Epidermal melanocyte (primary cell): ENCODE measurements around the gene MUC13.
"Not testable (repeated sequence)": the region's sequence is repeated elsewhere in the genome, so short reads cannot be mapped to it uniquely, and the experiment has no call there.

ENCODE experiments used
- DNase-seq: peaks from one replicate; pipeline ENCODE4 v3.0.0; 2011; ENCODE audit warnings: low spot score; ENCODE audit not compliant: insufficient read length

MUC13 gene, protein sequence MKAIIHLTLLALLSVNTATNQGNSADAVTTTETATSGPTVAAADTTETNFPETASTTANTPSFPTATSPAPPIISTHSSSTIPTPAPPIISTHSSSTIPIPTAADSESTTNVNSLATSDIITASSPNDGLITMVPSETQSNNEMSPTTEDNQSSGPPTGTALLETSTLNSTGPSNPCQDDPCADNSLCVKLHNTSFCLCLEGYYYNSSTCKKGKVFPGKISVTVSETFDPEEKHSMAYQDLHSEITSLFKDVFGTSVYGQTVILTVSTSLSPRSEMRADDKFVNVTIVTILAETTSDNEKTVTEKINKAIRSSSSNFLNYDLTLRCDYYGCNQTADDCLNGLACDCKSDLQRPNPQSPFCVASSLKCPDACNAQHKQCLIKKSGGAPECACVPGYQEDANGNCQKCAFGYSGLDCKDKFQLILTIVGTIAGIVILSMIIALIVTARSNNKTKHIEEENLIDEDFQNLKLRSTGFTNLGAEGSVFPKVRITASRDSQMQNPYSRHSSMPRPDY

GRCh38 chr3:124934577-124934976 lies at the start of gene MUC13:
Gene MUC13, minus strand, starts transcription at chr3:124934751. Its CDS starts 39 bp downstream, at chr3:124934712.
- DNase-seq: no peak

- no peak for DNase-seq
Observed at GRCh38 chr3:124982855-124983254, 48.3 kb upstream of the MUC13 start.

GRCh38 chr3:124981472-124981871 lies 46.9 kb upstream of the MUC13 start:
- no peak for DNase-seq

GRCh38 chr3:124978627-124979026 lies 44.1 kb upstream of the MUC13 start:
- no peak for DNase-seq

- no peak for DNase-seq
Observed at GRCh38 chr3:124976383-124976782, 41.8 kb upstream of the MUC13 start.

DNA sequence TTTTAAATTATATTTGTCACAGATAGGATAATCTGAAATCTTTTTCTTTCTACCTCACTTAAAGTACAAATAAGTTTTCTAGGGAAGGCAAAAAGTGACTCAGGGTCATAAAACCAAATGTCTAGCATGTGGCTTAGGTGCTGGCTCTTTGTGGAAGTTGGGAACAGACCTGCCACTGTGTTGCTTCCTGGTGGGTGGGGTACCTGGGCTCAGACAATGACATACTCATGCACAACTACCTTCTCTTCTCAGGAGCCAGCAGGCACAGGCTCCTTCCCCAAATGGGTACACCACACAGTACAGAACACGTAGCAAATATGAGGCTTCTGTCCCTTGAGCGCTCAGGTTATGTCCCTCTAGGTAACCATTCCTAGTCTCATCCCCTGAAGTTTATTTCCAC lies 40.1 kb upstream of the MUC13 start:
- no peak for DNase-seq

GRCh38 chr3:124973290-124973689 lies 38.7 kb upstream of the MUC13 start:
- no peak for DNase-seq

DNA sequence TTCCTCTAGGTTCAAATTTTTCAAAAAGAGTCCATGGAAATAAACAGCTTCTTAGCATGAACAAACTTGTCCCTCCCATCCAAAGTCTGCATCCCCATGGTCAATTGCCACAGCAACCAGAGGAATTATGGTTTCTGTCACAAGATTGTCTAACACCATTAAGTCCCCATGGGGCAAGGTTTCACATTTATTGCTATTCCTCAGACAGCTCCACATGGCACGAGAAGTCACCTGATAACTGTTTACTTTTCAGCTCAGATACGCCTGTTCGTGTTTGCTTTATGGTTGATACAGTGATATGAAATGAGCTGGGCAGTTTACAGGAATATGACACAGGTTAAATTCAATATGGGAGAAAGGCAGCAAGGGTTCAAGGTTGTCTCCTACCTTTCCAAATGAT lies 37.9 kb upstream of the MUC13 start:
- no peak for DNase-seq

GRCh38 chr3:124969963-124970722 lies 35.6 kb upstream of the MUC13 start:
- no peak for DNase-seq

DNA sequence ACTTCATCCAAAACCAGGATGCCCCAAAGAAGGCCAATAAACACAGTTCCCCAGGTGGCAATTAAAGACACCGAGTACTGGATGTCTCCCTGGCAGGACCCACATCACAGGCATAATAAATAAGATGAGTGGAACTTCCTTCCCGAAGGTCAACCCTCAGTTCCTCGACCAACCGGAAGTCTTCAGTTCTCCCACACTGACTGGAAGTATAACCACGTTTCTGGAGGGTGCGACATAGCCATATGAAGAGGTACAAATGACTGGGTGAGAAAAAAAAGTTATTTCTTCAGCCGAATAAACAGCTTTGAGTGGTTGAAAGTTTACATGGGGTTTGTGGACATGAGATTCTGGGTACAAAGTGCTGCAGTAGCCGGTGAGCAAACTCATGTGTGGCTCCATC lies 34.6 kb upstream of the MUC13 start:
- DNase-seq: no peak

DNA sequence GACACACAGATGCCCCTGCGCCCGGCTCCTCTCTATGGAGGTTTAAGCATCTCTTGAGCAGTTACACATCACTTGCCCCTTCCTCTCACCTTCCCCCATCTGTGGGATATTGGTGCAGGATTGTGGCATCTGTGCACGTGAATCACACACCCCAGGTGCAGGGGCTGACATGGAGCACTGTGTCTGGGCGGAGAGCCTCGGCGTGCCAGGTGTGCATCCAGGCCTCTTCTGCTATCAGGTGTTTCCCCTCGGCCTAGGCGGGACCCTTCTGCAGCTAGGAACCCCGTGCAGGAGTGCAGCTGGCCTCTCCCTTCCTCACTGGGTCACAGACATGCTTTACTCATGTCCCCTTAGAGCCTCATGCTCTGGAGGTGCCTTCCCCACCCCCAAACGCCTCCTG lies 33.4 kb upstream of the MUC13 start:
- DNase-seq: no peak

GRCh38 chr3:124966521-124967445 lies 32.2 kb upstream of the MUC13 start:
- DNase-seq: no peak

DNA sequence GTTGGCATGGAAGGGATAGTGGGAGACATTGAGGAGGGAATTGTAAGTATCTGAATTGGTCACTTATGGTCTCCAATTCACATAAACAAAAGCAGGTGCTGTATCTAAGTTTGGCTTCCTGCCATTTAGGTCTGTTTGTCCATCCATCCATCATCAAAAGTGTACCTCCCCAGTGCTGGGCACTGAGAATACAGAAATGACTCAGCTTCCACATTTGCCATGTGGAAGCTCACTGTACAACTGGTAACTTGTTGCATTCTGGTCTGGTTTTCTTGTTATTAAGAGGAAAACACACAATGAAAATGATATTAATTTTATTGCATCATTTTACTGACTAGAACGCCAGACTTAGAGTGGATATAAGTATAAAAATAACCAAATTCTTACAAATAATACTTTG lies 30.9 kb upstream of the MUC13 start:
- no peak for DNase-seq

GRCh38 chr3:124964387-124964786 lies 29.8 kb upstream of the MUC13 start:
- DNase-seq: no peak

DNA sequence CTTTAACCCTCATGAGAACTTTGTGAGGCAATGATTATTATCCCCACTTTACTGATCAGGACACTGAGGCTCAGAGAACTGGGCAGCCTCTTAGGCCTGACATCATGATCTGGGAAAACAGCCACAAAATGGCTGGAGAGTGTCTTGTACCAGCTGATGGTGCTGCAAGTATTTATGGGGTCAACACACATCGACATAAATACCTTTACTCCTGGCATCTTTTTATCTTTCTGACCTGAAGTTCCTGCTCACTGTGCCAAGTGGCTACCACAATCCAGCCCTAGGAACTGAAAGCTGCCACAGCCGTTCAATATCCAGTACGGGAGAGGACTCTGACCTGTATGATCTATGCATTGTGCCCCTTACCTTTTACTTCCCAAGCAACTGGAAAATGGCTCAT lies 29.2 kb upstream of the MUC13 start:
- no peak for DNase-seq

GRCh38 chr3:124962403-124962940 lies 27.9 kb upstream of the MUC13 start:
- DNase-seq: no peak

- DNase-seq: no peak
Observed at GRCh38 chr3:124960698-124961097, 26.1 kb upstream of the MUC13 start.

GRCh38 chr3:124960105-124960504 lies 25.6 kb upstream of the MUC13 start:
- DNase-seq: no peak

DNA sequence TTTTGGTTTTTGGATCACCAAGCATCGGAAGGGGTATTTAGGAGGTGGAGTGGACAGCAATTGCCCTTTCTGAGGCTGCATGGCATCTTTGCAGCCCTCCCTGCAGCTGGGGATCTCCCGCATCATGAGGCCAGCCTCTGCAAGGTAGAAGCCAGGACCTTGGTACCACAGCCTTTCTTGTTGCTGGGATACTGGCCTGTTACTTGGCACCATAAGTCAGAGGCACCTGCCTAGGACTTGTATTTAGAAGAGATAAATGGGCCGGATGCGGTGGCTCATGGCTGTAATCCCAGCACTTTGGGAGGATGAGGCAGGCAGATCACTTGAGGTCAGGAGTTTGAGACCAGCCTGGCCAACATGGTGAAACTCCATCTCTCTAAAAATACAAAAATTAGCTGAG lies 23.4 kb upstream of the MUC13 start:
- not testable (repeated sequence) for DNase-seq

DNA sequence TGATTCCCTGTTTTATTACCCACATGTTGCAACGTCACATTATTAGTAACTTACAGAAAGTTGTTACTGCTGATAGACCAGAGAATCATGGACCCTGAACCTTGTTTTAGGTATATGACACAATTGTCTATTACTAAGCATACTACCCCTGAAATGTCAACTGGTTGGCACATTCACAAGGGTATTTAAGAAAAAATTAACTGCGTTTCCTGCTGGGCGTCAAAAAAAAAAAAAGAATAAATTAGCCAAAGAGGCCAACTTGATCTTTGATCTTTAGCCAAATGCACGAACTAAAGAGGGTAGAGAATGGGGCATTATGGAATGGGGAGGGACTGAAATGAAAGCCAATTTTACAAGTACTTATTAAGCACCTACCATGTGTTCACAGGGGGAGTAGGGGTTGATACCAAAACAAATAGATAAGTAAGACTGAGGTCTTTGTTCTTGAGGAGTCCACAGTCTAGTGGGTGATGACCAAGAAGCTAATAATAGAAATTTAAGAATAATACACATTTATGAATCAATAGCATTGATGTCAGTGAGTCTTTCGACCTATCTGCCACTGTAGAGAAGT lies 17.8 kb upstream of the MUC13 start:
- no peak for DNase-seq
